ENCODE measurements around the gene CHRM3. TPM values are rescaled to one million over a fixed set of nuclear protein-coding genes. Genes with fewer than 3 reads are reported as not detected.

The CHRM3 gene
- total RNA-seq, 1 donor from 2014 or later = 5.4 TPM

DNA sequence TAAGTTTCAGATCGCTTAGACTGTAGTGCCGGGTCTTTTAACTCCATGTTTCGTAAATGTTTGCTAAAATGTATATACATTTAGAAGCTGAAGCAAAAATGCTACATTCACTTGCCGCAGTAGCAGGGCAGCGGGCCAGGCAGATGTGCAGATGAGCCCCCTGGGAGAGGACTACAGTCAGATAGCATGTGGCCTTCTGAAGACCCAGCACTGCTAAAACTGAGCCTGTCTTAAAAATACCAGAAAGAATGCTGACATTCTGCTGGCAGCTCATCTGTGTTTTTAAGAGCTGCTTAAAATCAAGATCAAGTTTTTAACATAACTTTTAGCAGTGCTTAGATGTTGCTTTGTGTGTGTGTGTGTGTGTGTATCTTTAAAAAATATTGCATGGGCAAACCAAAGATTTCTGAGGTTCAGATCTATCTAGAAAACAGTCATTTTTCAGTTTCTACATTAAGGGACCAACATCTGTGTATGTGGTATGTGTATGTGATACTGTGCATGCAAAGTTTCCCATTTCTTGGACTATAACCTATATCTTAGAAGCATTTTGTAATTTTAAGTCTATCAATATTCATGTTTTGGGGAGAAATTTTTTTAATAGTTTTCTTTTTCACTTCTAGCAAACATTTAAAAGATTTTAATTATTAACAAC is 31.7 kb downstream of the CHRM3 start:
- no peak for ATAC-seq
- no peaks in the 10 kb centered on the region for H3K36me3 ChIP-seq

DNA sequence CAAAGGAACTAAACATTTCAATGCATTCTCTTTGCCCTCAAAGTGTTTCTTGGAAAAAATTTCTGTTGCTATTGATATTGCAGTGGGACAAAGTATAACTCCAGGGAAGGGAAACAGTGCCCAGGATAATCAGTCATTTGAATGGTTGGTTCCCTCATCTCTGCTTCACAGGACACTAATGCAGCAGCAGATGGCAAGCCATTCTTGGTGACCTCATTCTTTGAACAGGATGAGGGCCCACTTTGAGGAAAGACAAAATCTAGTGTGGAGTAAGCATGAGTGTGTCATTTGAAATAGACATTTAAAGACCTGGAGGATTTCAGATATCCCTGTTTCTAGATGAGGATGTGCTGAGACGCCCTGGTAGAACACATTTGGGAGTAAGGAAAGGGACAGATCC is 32.3 kb downstream of the CHRM3 start:
- H3K36me3 ChIP-seq = no peaks in the 10 kb centered on the region
- DNase-seq (no peak), ATAC-seq (no peak)

More for the DNA sequence above, 31.7 kb downstream of the CHRM3 start:
- no peaks in the 10 kb centered on the region for H3K27me3 ChIP-seq
- no peak overlapping the region for H3K27ac ChIP-seq
- intact Hi-C loops (cut with DNase I) = no loop called here
- no peak overlapping the region for H3K4me3 ChIP-seq
- H3K4me1 ChIP-seq = no peaks in the 10 kb centered on the region
- TF ChIP-seq, protein P1, sequence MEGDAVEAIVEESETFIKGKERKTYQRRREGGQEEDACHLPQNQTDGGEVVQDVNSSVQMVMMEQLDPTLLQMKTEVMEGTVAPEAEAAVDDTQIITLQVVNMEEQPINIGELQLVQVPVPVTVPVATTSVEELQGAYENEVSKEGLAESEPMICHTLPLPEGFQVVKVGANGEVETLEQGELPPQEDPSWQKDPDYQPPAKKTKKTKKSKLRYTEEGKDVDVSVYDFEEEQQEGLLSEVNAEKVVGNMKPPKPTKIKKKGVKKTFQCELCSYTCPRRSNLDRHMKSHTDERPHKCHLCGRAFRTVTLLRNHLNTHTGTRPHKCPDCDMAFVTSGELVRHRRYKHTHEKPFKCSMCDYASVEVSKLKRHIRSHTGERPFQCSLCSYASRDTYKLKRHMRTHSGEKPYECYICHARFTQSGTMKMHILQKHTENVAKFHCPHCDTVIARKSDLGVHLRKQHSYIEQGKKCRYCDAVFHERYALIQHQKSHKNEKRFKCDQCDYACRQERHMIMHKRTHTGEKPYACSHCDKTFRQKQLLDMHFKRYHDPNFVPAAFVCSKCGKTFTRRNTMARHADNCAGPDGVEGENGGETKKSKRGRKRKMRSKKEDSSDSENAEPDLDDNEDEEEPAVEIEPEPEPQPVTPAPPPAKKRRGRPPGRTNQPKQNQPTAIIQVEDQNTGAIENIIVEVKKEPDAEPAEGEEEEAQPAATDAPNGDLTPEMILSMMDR (IDR thresholded peaks at IDR 0.05) = no peak
- DNase-seq = no peak
- no peaks in the 10 kb centered on the region for H3K9me3 ChIP-seq

DNA sequence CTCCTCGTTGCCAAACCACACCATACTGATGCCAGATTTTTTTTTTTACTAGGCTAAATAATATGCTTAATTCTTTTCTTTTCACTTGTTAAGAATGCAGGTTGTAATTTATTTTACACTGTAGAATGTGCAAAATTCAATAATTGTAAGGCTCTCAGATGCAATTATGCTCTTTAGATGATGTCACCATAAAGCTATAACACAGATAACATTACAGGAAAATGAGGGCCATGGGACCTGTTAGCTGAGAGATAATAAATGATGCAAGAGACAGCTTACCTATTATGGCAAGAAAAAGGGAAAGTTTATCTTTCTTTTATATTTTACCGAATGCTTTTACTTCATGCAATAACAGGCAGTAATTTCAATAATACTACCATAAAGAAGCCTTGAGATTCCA is 35.4 kb downstream of the CHRM3 start:
- DNase-seq = no peak
- no peaks in the 10 kb centered on the region for H3K36me3 ChIP-seq
- intact Hi-C loops (cut with DNase I) = no loop called here

More for the DNA sequence above, 32.3 kb downstream of the CHRM3 start:
- no peaks in the 10 kb centered on the region for H3K27me3 ChIP-seq
- H3K27ac ChIP-seq = no peak overlapping the region
- H3K4me3 ChIP-seq = no peak overlapping the region
- no peaks in the 10 kb centered on the region for H3K4me1 ChIP-seq
- H3K9me3 ChIP-seq = no peaks in the 10 kb centered on the region
- intact Hi-C loops (cut with DNase I) = no loop called here
- TF ChIP-seq, protein P1 (IDR thresholded peaks at IDR 0.05) = no peak

GRCh38 chr1:239422818-239423217 is 36.5 kb downstream of the CHRM3 start:
- ATAC-seq (no peak), DNase-seq (no peak)
- no peak overlapping the region for H3K4me3 ChIP-seq
- H3K27ac ChIP-seq = no peak overlapping the region
- H3K9me3 ChIP-seq = no peaks in the 10 kb centered on the region
- TF ChIP-seq, protein P1 (IDR thresholded peaks at IDR 0.05) = no peak
- intact Hi-C loops (cut with DNase I) = no loop called here
- no peaks in the 10 kb centered on the region for H3K4me1 ChIP-seq
- no peaks in the 10 kb centered on the region for H3K36me3 ChIP-seq
- H3K27me3 ChIP-seq = no peaks in the 10 kb centered on the region

More for the DNA sequence above, 35.4 kb downstream of the CHRM3 start:
- no peak overlapping the region for H3K4me3 ChIP-seq
- H3K4me1 ChIP-seq = no peaks in the 10 kb centered on the region
- no peaks in the 10 kb centered on the region for H3K27me3 ChIP-seq
- H3K9me3 ChIP-seq = no peaks in the 10 kb centered on the region
- TF ChIP-seq, protein P1 (IDR thresholded peaks at IDR 0.05) = no peak
- no peak overlapping the region for H3K27ac ChIP-seq
- no peak for ATAC-seq

- no peak overlapping the region for H3K27ac ChIP-seq
- no peak for DNase-seq
- H3K4me1 ChIP-seq = no peaks in the 10 kb centered on the region
- no peak for ATAC-seq
- no peak overlapping the region for H3K4me3 ChIP-seq
- TF ChIP-seq, protein P1 (IDR thresholded peaks at IDR 0.05) = no peak
- no peaks in the 10 kb centered on the region for H3K36me3 ChIP-seq
- H3K9me3 ChIP-seq = no peaks in the 10 kb centered on the region
- intact Hi-C loops (cut with DNase I) = no loop called here
- no peaks in the 10 kb centered on the region for H3K27me3 ChIP-seq
These were observed 40.6 kb downstream of the CHRM3 start for GRCh38 chr1:239426821-239427475.
